NT2/D1 (cell line): ENCODE data around the gene ACKR4.

Experiments used
- SUZ12 ChIP-seq: IDR thresholded peaks from 2 replicates; pipeline ENCODE4 v1.6.1; 2011; ENCODE audit not compliant: insufficient read length, insufficient read depth; ENCODE audit errors: extremely low read depth
- YY1 ChIP-seq: IDR thresholded peaks from 2 replicates; pipeline ENCODE4 v1.6.1; 2011; ENCODE audit not compliant: insufficient read length, insufficient read depth
- ZNF274 ChIP-seq: IDR thresholded peaks from 2 replicates; pipeline ENCODE4 v1.6.1; 2011; ENCODE audit warnings: mild to moderate bottlenecking, low read depth, low read length

- TF ChIP-seq YY1 (no peak), ZNF274 (no peak), SUZ12 (no peak)
These were observed 33.0 kb upstream of the ACKR4 start for GRCh38 chr3:132564070-132564465.
